ENCODE results near the gene TMCO6. TPM values are rescaled to one million over a fixed set of nuclear protein-coding genes. Genes with fewer than 3 reads are reported as not detected.
"Not testable (repeated sequence)": the region's sequence is repeated elsewhere in the genome, so short reads cannot be mapped to it uniquely, and the experiment has no call there.

Gene TMCO6
- total RNA-seq, 1 donor from 2014 or later = 20.6 TPM

DNA sequence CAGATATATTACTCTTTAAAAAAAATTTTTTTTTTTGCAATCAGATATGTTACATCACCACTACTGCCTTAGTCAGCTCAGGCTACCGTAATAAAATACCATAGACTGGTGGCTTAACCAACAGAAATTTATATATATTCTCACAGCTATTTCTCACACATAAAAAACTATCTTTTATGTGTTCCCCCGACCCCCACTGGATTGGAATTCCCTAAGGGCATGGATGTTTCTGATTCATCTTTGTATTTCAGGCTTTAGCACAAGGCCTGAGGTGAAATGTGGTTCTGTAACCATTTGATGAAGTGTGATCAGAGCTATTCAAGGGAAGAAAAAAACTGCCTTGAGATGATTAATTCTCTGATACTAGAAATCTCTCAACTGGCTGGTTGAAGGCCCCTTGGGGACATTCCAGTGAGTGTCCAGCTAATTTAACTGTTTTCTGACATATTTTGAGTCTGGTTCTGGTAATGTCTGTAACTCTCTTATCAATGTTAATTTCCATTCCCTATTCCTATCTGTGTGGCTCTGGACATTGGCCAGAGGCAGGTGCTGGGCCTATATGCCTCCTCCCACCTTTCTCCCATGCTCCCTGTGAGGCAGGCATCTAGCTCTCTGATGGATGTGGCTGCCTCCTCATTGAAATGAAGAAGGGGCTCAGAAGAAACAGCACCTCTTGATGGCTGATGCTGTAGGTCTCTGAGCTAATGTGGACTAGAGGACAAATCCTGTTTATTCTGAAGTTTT, 8.8 kb upstream of the TMCO6 start:
- DNase-seq (ENCODE audit: low spot score) = no peak

GRCh38 chr5:140631036-140631417, 8.2 kb upstream of the TMCO6 start:
- no peak for DNase-seq (ENCODE audit: low spot score)

GRCh38 chr5:140631831-140632365, 7.4 kb upstream of the TMCO6 start:
- DNase-seq (ENCODE audit: low spot score) = peak; percentile 27

DNA sequence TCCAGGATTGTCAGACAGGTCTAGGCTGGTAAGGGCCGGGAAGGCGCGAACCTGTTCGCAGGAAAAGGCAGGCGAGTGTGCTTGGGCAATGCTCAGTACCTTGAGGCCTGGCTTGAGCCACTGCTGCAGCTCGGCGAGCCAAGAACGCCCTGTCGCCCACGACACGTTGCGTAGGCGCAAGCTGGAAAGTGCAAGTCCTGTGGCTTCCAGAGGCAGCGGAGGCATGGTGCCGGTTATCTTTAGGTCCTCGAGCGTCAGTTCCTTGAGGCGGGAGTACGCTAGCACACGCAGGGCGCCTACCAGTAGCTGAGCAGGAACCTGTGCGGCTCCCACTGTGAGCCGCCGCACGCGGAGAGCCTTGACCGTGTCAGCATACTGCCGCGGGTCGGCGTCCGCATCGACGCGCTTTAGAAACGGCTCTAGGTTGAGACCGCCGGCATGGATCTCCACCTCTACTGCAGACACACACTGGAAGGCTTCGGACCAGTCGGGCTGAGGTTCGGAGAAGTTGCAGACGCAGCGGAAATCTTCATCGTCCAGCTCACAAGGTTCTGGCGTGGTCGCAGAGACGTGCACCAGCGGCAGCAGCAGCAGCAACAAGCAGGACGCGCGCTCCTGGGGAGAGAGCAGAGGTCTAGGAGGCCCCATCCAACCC, 6.8 kb upstream of the TMCO6 start:
- peak; percentile 39 for DNase-seq (ENCODE audit: low spot score)

DNA sequence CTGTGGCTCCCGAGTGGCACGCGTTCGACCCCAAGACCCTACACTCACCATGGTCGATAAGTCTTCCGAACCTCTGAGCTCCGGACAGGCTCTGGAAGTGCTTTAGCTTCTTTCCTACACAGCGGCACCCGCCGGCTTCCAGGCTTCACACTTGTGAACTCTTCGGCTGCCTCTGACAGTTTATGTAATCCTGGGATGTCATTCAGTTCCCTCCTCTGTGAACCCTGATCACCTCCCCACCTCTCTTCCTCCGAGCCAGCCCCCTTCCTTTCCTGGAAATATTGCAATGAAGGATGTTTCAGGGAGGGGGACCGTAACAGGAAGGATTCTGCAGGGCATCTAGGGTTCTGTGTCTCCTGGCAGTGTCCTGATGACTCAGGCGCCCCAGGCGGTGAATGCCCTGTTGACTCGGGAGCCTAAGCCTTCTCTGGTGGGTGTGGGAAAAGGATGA, 6.2 kb upstream of the TMCO6 start, which contains the start of gene CD14:
Gene CD14, minus strand, starts transcription at position 155 of the 451 bp plus-strand sequence. Its CDS starts 104 bp downstream, at position 51.
- DNase-seq (ENCODE audit: low spot score) = peak; percentile 57

GRCh38 chr5:140633501-140633900, 5.8 kb upstream of the TMCO6 start:
- DNase-seq (ENCODE audit: low spot score) = no peak

- no peak for DNase-seq (ENCODE audit: low spot score)
Measured at GRCh38 chr5:140634103-140634502, 5.1 kb upstream of the TMCO6 start.

- DNase-seq (ENCODE audit: low spot score) = no peak
Measured at GRCh38 chr5:140635291-140636257, 3.7 kb upstream of the TMCO6 start.

DNA sequence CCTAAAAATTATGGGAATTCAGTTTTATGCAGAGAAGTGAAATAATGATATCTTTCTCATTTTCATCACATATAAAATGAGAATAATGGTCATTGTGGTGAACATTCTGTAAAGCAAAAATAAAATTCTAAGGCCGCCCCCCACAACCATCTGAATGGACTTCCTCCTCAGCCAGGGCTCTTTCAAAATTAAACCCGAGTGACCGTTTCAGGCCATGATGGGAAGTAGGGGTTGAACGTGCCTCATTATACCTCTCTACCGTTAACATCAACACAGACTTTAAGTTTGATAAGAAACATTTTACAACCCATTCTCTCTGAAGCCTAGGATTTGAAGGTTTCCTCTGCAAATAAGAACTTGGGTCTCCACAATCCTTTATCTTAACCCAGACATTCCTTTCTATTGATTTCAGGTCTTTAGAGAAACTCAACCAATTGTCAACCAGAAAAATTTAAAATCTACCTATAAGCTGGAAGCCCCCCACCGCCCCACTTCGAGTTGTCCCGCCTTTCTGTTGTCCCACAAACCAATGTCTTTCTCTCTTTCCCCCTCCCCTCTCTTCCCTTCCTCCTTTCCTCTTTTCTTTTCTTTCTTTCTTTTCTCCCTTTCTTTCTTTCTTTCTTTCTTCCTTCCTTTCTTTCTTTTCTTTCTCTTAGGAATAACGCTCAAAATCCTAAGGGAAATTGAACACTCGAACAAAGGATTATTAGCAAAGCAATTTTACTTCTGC, 1.7 kb upstream of the TMCO6 start:
- no peak for DNase-seq (ENCODE audit: low spot score)

GRCh38 chr5:140638898-140639147, 428 bp upstream of the TMCO6 start:
- DNase-seq (ENCODE audit: low spot score) = not testable (repeated sequence)

- no peak for DNase-seq (ENCODE audit: low spot score)
Measured at GRCh38 chr5:140641716-140642115, 2.5 kb downstream of the TMCO6 start.

DNA sequence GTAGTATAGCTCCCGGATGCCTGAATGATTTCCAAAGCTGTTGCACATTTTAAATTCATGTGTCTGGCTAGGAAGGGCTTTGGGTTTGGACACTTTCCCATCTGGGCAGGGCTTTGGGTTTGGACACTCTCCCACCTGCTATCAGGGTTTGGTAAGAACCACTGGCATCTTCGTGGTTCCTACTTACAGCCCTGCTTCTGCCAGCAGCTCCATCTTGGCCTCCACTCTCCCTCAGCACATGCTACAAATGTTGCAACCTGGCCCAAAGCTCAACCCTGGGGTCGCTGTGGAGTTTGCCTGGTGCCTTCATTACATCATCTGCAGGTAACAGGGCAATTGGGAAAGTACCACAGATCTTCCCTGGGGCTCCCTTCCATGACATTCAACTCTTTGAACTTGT, 3.5 kb downstream of the TMCO6 start:
- no peak for DNase-seq (ENCODE audit: low spot score)

DNA sequence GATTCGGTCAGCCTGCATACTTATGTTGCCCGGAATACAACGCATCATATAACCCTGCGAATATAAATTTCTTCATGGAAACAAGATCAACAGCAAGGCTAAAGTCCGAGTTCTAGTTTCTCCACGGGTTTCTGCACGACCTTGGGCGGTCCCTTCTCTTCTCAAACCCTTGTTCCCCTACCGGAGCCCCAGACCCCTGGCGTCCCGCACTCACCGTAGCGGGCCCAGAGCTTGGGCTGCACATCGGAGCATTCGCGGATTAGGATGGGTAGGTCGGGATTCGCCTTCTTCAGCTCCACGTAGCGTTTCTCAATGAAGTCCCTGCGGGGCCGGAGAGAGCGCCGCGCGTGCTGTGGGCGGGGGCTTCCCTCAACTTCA, 7.8 kb downstream of the TMCO6 start:
- DNase-seq (ENCODE audit: low spot score) = no peak

DNA sequence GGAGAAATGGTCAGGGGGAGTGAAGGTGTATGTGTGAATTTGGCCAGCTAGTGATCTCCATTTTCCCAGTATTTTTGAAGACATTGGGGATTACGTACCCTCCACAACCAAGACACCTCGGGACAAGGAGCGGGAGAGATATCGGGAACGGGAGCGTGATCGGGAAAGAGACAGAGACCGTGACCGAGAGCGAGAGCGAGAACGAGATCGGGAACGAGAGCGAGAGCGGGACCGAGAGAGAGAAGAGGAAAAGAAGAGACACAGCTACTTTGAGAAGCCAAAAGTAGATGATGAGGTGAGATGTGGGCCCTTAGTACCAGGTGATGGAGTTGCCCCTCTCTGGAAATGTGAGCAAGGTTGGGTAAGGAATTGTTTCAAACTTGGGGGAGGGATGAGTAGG, 19.6 kb downstream of the TMCO6 start:
- DNase-seq (ENCODE audit: low spot score) = no peak

GRCh38 chr5:140660371-140660770, 21.1 kb downstream of the TMCO6 start:
- DNase-seq (ENCODE audit: low spot score) = not testable (repeated sequence)

DNA sequence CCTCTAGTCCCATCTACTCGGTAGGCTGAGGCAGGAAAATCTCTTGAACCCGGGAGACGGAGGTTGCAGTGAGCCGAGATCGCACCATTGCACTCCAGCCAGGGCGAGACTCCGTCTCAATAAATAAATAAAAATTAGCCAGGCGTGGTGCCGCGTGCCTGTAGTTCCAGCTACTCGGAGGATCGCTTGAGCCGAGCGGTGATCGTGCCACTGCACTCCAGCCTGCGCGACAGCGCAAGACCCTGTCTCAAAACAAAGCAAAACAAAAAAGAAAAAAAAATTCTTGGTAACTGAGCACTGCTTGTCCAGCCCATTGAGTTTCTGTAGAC, 24.7 kb downstream of the TMCO6 start:
- DNase-seq (ENCODE audit: low spot score) = no peak

- DNase-seq (ENCODE audit: low spot score) = peak; percentile 95
Measured at GRCh38 chr5:140664359-140665119, 25.3 kb downstream of the TMCO6 start, which contains the start of gene WDR55. Gene WDR55, plus strand, starts transcription at chr5:140664904. Its CDS starts 9 bp downstream, at chr5:140664913.

GRCh38 chr5:140671035-140671434, 31.8 kb downstream of the TMCO6 start:
- not testable (repeated sequence) for DNase-seq (ENCODE audit: low spot score)

- DNase-seq (ENCODE audit: low spot score) = no peak
Measured at GRCh38 chr5:140671472-140672125, 32.3 kb downstream of the TMCO6 start.

All from mucosa of gallbladder (tissue), 1 donor.